Neural cell (in vitro differentiated cells): ENCODE results near the gene MED14. TPM values are rescaled to one million over a fixed set of nuclear protein-coding genes. Genes with fewer than 3 reads are reported as not detected.

Source experiments
- H2AFZ ChIP-seq: fragments of 200-600, 300-800 bp; sonication (generic), shearing (Covaris generic); 2 replicates; pipeline ENCODE4 v1.6.0; 2014; ENCODE audit warnings: low read depth, mild to moderate bottlenecking, antibody characterized with exemption, low read length, moderate library complexity
- H3F3A ChIP-seq: fragments of 200-600 bp; shearing (Covaris generic); 2 replicates; pipeline ENCODE4 v1.6.1; 2016; ENCODE audit warnings: mild to moderate bottlenecking, moderate library complexity, mixed read lengths, antibody characterized with exemption, low read length; ENCODE audit not compliant: insufficient read depth, poor library complexity, severe bottlenecking
- H3K27ac ChIP-seq: fragments of 200-600, 300-800 bp; sonication (generic), shearing (Covaris generic); 2 replicates; pipeline ENCODE4 v1.5.1; 2014; ENCODE audit warnings: mild to moderate bottlenecking, low read length, moderate library complexity
- H3K27me3 ChIP-seq: fragments of 300-800, 200-600 bp; sonication (generic), shearing (Covaris generic); 2 replicates; pipeline ENCODE4 v1.6.0; 2014; ENCODE audit warnings: mild to moderate bottlenecking, low read depth, low read length, moderate library complexity; ENCODE audit not compliant: insufficient read depth
- H3K36me3 ChIP-seq: fragments of 300-800, 200-600 bp; sonication (generic), shearing (Covaris generic); 2 replicates; pipeline ENCODE4 v1.5.1; 2014; ENCODE audit warnings: mild to moderate bottlenecking, antibody characterized with exemption, low read length, moderate library complexity; ENCODE audit not compliant: insufficient read depth
- H3K4me2 ChIP-seq: fragments of 300-800, 200-600 bp; sonication (generic), shearing (Covaris generic); 2 replicates; pipeline ENCODE4 v1.6.0; 2014; ENCODE audit warnings: mild to moderate bottlenecking, low read length
- H3K4me3 ChIP-seq: fragments of 300-800, 200-600 bp; sonication (generic), shearing (Covaris generic); 2 replicates; pipeline ENCODE4 v1.5.1; 2014; ENCODE audit warnings: mild to moderate bottlenecking, low read length, moderate library complexity
- H3K79me2 ChIP-seq: fragments of 200-600 bp; shearing (Covaris generic); replicated peaks from 2 replicates; pipeline ENCODE4 v1.6.0; 2014; ENCODE audit warnings: mild to moderate bottlenecking, low read length, moderate library complexity; ENCODE audit not compliant: insufficient read depth
- H3K9ac ChIP-seq: fragments of 300-800, 200-600 bp; sonication (generic), shearing (Covaris generic); 2 replicates; pipeline ENCODE4 v1.6.1; 2016; ENCODE audit warnings: mild to moderate bottlenecking, low read length, mixed read lengths
- H3K9me2 ChIP-seq: fragments of 200-600 bp; shearing (Covaris generic); 2 replicates; pipeline ENCODE4 v1.6.1; 2016; ENCODE audit warnings: mild to moderate bottlenecking, low read length, mixed read lengths; ENCODE audit not compliant: insufficient read depth
- H3K9me3 ChIP-seq: fragments of 200-600, 300-800 bp; sonication (generic), shearing (Covaris generic); 2 replicates; pipeline ENCODE4 v1.6.1; 2016; ENCODE audit warnings: mild to moderate bottlenecking, mixed run types, low read length, moderate library complexity, mixed read lengths
- H4K20me1 ChIP-seq: fragments of 200-600 bp; shearing (Covaris generic); 2 replicates; pipeline ENCODE4 v1.6.1; 2016; ENCODE audit warnings: mild to moderate bottlenecking, mixed run types; ENCODE audit not compliant: insufficient read depth
- EP300 ChIP-seq: fragments of 450-650 bp; conservative IDR thresholded peaks from 2 replicates; pipeline ENCODE4 v1.6.1; 2014; ENCODE audit warnings: antibody characterized with exemption, mild to moderate bottlenecking, moderate library complexity; ENCODE audit not compliant: poor library complexity, severe bottlenecking
- EZH2 ChIP-seq: fragments of 200-600, 300-800 bp; shearing (Covaris generic), sonication (generic); IDR thresholded peaks from 2 replicates; pipeline ENCODE4 v1.6.1; 2014; ENCODE audit warnings: antibody characterized with exemption, low read length, borderline replicate concordance, mild to moderate bottlenecking; ENCODE audit not compliant: insufficient read depth, poor library complexity, severe bottlenecking
- MXI1 ChIP-seq: fragments of 450-650 bp; conservative IDR thresholded peaks from 2 replicates; pipeline ENCODE4 v1.6.1; 2014; ENCODE audit warnings: antibody characterized with exemption, mild to moderate bottlenecking; ENCODE audit not compliant: poor library complexity, severe bottlenecking
- POLR2AphosphoS5 ChIP-seq: IDR thresholded peaks from 2 replicates; pipeline ENCODE4 v1.6.1; 2012
- RAD21 ChIP-seq: fragments of 450-650 bp; conservative IDR thresholded peaks from 2 replicates; pipeline ENCODE4 v1.6.1; 2014; ENCODE audit warnings: antibody characterized with exemption, mild to moderate bottlenecking, moderate library complexity
- SMC3 ChIP-seq: fragments of 450-650 bp; conservative IDR thresholded peaks from 2 replicates; pipeline ENCODE4 v1.6.1; 2014; ENCODE audit warnings: antibody characterized with exemption, mild to moderate bottlenecking, moderate library complexity; ENCODE audit not compliant: poor library complexity
- TAF1 ChIP-seq: IDR thresholded peaks from 2 replicates; pipeline ENCODE4 v1.6.1; 2012; ENCODE audit warnings: low read depth
- polyA plus RNA-seq: library from polyadenylated mRNA; depleted of rRNA; stranded (reverse); fragments of >200 nt; gene quantifications from 2 replicates; pipeline ENCODE4 v1.2.3, GENCODE V29; 2014
- TF ChIP-seq, protein P1 (sequence below): fragments of 450-650 bp; IDR thresholded peaks from 2 replicates; pipeline ENCODE4 v1.5.1; 2014; ENCODE audit warnings: antibody characterized with exemption, mild to moderate bottlenecking, moderate library complexity; ENCODE audit not compliant: poor library complexity, severe bottlenecking
- TF ChIP-seq, protein P2 (sequence below): IDR thresholded peaks from 2 replicates; pipeline ENCODE4 v1.6.1; 2012; ENCODE audit warnings: borderline replicate concordance

MED14 gene
- polyA plus RNA-seq, 1 donor from 2014 or later, result 22.4 TPM

DNA sequence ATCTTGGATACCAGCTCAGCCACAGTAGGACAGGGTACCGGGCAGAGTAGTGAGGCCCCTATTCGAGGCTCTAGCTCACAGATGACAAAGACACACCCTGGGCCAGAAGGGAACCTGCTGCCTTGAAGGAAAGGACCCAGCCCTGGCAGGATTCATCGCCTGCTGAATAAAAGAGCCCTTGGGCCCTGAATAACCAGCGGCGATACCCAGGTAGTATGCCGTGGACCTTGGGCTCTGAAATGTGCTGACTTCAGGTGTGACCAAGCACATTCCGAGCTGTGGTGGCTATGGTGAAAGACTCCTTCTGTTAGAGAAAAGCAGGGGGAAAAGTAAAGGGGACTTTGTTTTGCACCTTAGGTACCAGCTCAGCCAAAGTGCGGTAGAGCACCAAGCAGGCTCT, 14.6 kb downstream of the MED14 start:
- TF ChIP-seq POLR2AphosphoS5, result no peak
- no peak for TF ChIP-seq SMC3
- no peak for TF ChIP-seq RAD21
- TF ChIP-seq, protein P1, sequence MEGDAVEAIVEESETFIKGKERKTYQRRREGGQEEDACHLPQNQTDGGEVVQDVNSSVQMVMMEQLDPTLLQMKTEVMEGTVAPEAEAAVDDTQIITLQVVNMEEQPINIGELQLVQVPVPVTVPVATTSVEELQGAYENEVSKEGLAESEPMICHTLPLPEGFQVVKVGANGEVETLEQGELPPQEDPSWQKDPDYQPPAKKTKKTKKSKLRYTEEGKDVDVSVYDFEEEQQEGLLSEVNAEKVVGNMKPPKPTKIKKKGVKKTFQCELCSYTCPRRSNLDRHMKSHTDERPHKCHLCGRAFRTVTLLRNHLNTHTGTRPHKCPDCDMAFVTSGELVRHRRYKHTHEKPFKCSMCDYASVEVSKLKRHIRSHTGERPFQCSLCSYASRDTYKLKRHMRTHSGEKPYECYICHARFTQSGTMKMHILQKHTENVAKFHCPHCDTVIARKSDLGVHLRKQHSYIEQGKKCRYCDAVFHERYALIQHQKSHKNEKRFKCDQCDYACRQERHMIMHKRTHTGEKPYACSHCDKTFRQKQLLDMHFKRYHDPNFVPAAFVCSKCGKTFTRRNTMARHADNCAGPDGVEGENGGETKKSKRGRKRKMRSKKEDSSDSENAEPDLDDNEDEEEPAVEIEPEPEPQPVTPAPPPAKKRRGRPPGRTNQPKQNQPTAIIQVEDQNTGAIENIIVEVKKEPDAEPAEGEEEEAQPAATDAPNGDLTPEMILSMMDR, result no peak
- TF ChIP-seq, protein P2, sequence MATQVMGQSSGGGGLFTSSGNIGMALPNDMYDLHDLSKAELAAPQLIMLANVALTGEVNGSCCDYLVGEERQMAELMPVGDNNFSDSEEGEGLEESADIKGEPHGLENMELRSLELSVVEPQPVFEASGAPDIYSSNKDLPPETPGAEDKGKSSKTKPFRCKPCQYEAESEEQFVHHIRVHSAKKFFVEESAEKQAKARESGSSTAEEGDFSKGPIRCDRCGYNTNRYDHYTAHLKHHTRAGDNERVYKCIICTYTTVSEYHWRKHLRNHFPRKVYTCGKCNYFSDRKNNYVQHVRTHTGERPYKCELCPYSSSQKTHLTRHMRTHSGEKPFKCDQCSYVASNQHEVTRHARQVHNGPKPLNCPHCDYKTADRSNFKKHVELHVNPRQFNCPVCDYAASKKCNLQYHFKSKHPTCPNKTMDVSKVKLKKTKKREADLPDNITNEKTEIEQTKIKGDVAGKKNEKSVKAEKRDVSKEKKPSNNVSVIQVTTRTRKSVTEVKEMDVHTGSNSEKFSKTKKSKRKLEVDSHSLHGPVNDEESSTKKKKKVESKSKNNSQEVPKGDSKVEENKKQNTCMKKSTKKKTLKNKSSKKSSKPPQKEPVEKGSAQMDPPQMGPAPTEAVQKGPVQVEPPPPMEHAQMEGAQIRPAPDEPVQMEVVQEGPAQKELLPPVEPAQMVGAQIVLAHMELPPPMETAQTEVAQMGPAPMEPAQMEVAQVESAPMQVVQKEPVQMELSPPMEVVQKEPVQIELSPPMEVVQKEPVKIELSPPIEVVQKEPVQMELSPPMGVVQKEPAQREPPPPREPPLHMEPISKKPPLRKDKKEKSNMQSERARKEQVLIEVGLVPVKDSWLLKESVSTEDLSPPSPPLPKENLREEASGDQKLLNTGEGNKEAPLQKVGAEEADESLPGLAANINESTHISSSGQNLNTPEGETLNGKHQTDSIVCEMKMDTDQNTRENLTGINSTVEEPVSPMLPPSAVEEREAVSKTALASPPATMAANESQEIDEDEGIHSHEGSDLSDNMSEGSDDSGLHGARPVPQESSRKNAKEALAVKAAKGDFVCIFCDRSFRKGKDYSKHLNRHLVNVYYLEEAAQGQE, result no peak
- TF ChIP-seq TAF1, result no peak
- TF ChIP-seq MXI1, result no peak
- no peak for TF ChIP-seq EP300
- no peak for TF ChIP-seq EZH2
- Histone ChIP-seq H3K9ac (no peak overlapping the region), H4K20me1 (no peaks in the 10 kb centered on the region), H3F3A (no peaks in the 10 kb centered on the region), H3K4me3 (no peak overlapping the region), H3K9me2 (no peaks in the 10 kb centered on the region), H3K27ac (no peak overlapping the region), H2AFZ (no peak overlapping the region), H3K4me2 (no peak overlapping the region), H3K79me2 (peaks cover 3% of the 10 kb centered on the region), H3K27me3 (no peaks in the 10 kb centered on the region), H3K36me3 (no peaks in the 10 kb centered on the region), H3K9me3 (no peaks in the 10 kb centered on the region)

DNA sequence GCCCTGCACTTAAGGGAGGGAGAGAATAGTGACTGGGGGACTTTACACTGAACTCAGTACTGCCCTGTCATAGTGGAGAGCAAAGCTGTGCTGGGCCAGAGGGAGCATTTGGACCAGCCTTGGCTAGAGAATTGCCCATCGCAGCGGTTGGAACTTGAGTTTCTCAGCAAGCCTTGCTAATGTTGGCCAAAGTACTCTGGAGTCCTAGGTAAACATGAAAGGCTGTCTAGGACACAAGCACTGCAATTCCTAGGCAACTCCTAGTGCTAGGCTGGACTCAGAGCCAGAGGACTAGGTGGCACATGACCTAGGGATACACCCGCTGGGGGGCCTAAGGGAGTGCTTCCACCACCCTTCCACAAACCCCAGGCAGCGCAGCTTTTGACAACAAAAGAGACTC, 15.0 kb downstream of the MED14 start:
- Histone ChIP-seq H3F3A (no peaks in the 10 kb centered on the region), H3K79me2 (peaks cover 3% of the 10 kb centered on the region), H4K20me1 (no peaks in the 10 kb centered on the region), H2AFZ (no peak overlapping the region), H3K4me3 (no peak overlapping the region), H3K27ac (no peak overlapping the region), H3K9ac (no peak overlapping the region), H3K27me3 (no peaks in the 10 kb centered on the region), H3K4me2 (no peak overlapping the region), H3K9me2 (no peaks in the 10 kb centered on the region), H3K9me3 (no peaks in the 10 kb centered on the region), H3K36me3 (no peaks in the 10 kb centered on the region)
- TF ChIP-seq MXI1 (no peak), RAD21 (no peak), EZH2 (no peak), TAF1 (no peak), SMC3 (no peak), POLR2AphosphoS5 (no peak), EP300 (no peak)
- TF ChIP-seq, protein P1, result no peak
- TF ChIP-seq, protein P2, result no peak
